ENCODE results near the gene INTS2.

Gene INTS2

GRCh38 chr17:61947367-61948078 is 19.7 kb upstream of the INTS2 start (continued):
- TF ChIP-seq PATZ1 (CRISPR knock-in tag; IDR thresholded peaks at IDR 0.05; ENCODE audit: borderline replicate concordance) (no peak), RARB (CRISPR knock-in tag; IDR thresholded peaks at IDR 0.05) (no peak), BACH2 (CRISPR knock-in tag; IDR thresholded peaks at IDR 0.05; ENCODE audit: borderline replicate concordance) (no peak), ZFP30 (CRISPR knock-in tag; IDR thresholded peaks at IDR 0.05) (no peak), CREB5 (CRISPR knock-in tag; IDR thresholded peaks at IDR 0.05; ENCODE audit: low read depth) (no peak), GLIS3 (CRISPR knock-in tag; IDR thresholded peaks at IDR 0.05) (no peak), ZNF565 (CRISPR knock-in tag; conservative IDR thresholded peaks at IDR 0.05; ENCODE audit: low read depth) (no peak), OSR1 (CRISPR knock-in tag; IDR thresholded peaks at IDR 0.05) (no peak), ZNF70 (CRISPR knock-in tag; IDR thresholded peaks at IDR 0.05) (no peak), POU6F1 (CRISPR knock-in tag; IDR thresholded peaks at IDR 0.05; ENCODE audit: borderline replicate concordance, low read depth) (no peak)

GRCh38 chr17:61946359-61946758 is 18.6 kb upstream of the INTS2 start:
- no peak for ATAC-seq
- TF ChIP-seq OSR1 (CRISPR knock-in tag; IDR thresholded peaks at IDR 0.05), result no peak
- TF ChIP-seq ZNF565 (CRISPR knock-in tag; conservative IDR thresholded peaks at IDR 0.05; ENCODE audit: low read depth), result no peak
- no peak for TF ChIP-seq POU6F1 (CRISPR knock-in tag; IDR thresholded peaks at IDR 0.05; ENCODE audit: borderline replicate concordance, low read depth)
- TF ChIP-seq GLIS3 (CRISPR knock-in tag; IDR thresholded peaks at IDR 0.05), result no peak
- no peak for TF ChIP-seq CSRNP3 (CRISPR knock-in tag; IDR thresholded peaks at IDR 0.05)

GRCh38 chr17:61943117-61943516 is 15.3 kb upstream of the INTS2 start:
- no peak for ATAC-seq
- TF ChIP-seq CREB5 (CRISPR knock-in tag; IDR thresholded peaks at IDR 0.05; ENCODE audit: low read depth) (no peak), CSRNP3 (CRISPR knock-in tag; IDR thresholded peaks at IDR 0.05) (no peak)

GRCh38 chr17:61942085-61942484 is 14.3 kb upstream of the INTS2 start:
- no peak for ATAC-seq
- TF ChIP-seq PPARA (CRISPR knock-in tag; IDR thresholded peaks at IDR 0.05; ENCODE audit: borderline replicate concordance) (no peak), ISL1 (CRISPR knock-in tag; IDR thresholded peaks at IDR 0.05) (no peak), TOX (CRISPR knock-in tag; IDR thresholded peaks at IDR 0.05; ENCODE audit: borderline replicate concordance) (no peak), ZNF70 (CRISPR knock-in tag; IDR thresholded peaks at IDR 0.05) (no peak), OSR1 (CRISPR knock-in tag; IDR thresholded peaks at IDR 0.05) (no peak), TSHZ2 (CRISPR knock-in tag; IDR thresholded peaks at IDR 0.05) (no peak), GLIS3 (CRISPR knock-in tag; IDR thresholded peaks at IDR 0.05) (no peak)
